ENCODE results near the gene FRMPD4.

DNA sequence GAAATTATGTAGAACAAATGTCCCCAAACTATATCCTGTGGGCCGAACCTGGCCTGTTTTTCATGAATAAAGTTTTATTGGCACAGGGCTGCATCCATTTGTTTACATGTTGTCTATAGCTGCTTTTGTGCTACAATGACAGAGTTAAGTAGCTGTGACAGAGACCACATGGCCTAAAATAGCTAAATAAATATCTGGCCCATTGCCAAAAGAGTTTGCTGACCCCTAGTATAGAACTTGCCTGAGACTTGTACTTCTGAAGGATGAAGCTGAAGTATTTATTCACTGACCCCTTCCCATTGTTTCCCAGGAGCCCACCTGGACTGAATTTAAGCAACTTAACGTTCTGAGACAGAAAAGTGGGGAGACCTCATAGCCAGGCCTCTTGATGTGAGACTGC, 325.6 kb downstream of the FRMPD4 start:
- TF ChIP-seq, protein P1, sequence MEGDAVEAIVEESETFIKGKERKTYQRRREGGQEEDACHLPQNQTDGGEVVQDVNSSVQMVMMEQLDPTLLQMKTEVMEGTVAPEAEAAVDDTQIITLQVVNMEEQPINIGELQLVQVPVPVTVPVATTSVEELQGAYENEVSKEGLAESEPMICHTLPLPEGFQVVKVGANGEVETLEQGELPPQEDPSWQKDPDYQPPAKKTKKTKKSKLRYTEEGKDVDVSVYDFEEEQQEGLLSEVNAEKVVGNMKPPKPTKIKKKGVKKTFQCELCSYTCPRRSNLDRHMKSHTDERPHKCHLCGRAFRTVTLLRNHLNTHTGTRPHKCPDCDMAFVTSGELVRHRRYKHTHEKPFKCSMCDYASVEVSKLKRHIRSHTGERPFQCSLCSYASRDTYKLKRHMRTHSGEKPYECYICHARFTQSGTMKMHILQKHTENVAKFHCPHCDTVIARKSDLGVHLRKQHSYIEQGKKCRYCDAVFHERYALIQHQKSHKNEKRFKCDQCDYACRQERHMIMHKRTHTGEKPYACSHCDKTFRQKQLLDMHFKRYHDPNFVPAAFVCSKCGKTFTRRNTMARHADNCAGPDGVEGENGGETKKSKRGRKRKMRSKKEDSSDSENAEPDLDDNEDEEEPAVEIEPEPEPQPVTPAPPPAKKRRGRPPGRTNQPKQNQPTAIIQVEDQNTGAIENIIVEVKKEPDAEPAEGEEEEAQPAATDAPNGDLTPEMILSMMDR (IDR thresholded peaks at IDR 0.05; ENCODE audit: extremely low read depth in 1 of 2, insufficient read depth in 1 of 2, low read depth in 1 of 2, low read length in 2 of 2): no peak
- TF ChIP-seq POLR2A (IDR thresholded peaks at IDR 0.05; ENCODE audit: low read depth, low read length): no peak
- no peak for TF ChIP-seq POLR2AphosphoS5 (IDR thresholded peaks at IDR 0.05; ENCODE audit: insufficient read depth, low read depth, low read length)
- no peak for TF ChIP-seq GATA2 (IDR thresholded peaks at IDR 0.05; ENCODE audit: insufficient read depth, insufficient read length, low read depth, low read length)
- TF ChIP-seq EZH2 (IDR thresholded peaks at IDR 0.05; ENCODE audit: borderline replicate concordance, low read depth, low read length, severe bottlenecking): no peak
- TF ChIP-seq, protein P2, sequence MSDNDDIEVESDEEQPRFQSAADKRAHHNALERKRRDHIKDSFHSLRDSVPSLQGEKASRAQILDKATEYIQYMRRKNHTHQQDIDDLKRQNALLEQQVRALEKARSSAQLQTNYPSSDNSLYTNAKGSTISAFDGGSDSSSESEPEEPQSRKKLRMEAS (IDR thresholded peaks at IDR 0.05; ENCODE audit: insufficient read depth, insufficient read length): no peak
